K562 (cell line): Measurements from ENCODE around the gene FGGY. TPM values are rescaled to one million over a fixed set of nuclear protein-coding genes. Genes with fewer than 3 reads are reported as not detected.

ENCODE experiments used
- ATAC-seq: fragments of 200-7000 bp; cut with Tn5 transposase; 3 replicates; pipeline ENCODE4 v1.9.1; 2020; ENCODE audit warnings: moderate library complexity
- BruUV-seq: library from RNA; stranded (reverse); fragments of 400-500 nt; replicated peaks from 2 replicates; lab custom pipeline; 2021; lab: Mats Ljungman, UMichigan
- CTCF ChIA-PET: fragments of 300-600 bp; formaldehyde crosslinking; extraction: SDS; loops from one replicate; lab custom pipeline; 2021; ENCODE audit warnings: low intra/inter-chr PET ratio; lab: Yijun Ruan, JAX
- POLR2A ChIA-PET: fragments of 300-600, 350-650 bp; sonication (Branson Sonifier 250); formaldehyde crosslinking; extraction: SDS; loops from one replicate; lab custom pipeline; 2021; ENCODE audit warnings: antibody characterized with exemption, inconsistent platforms; lab: Yijun Ruan, JAX
- DNase-seq, 4 experiments: peaks; one replicate each; pipeline versions ENCODE4 v3.0.0 to v3.0.0-alpha.2; 2011 to 2018; ENCODE audit warnings: low spot score in 3 of 4, mixed read lengths in 3 of 4; ENCODE audit errors: extremely low read depth in 1 of 4
- FAIRE-seq: peaks from 2 replicates; lab custom pipeline; 2011; peaks lifted over from hg19 to GRCh38; lab: Jason Lieb, UNC
- H2AFZ ChIP-seq: 2 replicates; pipeline ENCODE4 v1.6.0; 2011; ENCODE audit warnings: low read depth, low read length, control low read depth, inconsistent platforms
- H3K27ac ChIP-seq: fragments of 200-600 bp; 3 replicates; pipeline ENCODE4 v1.8.0; 2011; ENCODE audit warnings: low read depth, mild to moderate bottlenecking, control low read depth, inconsistent platforms, low read length, moderate library complexity, mixed read lengths; ENCODE audit errors: extremely low read depth
- H3K27me3 ChIP-seq, 2 experiments: fragments of 300-600 bp in 1 of 2; 2 replicates in 1 of 2; 3 replicates in 1 of 2; pipeline versions ENCODE4 v1.6.0 to v1.8.0; 2011; ENCODE audit warnings: inconsistent platforms in 2 of 2, low read length in 2 of 2, mild to moderate bottlenecking in 1 of 2, mixed read lengths in 1 of 2, moderate library complexity in 1 of 2; ENCODE audit not compliant: control insufficient read depth in 2 of 2, insufficient read depth in 2 of 2
- H3K36me3 ChIP-seq: fragments of 300-600 bp; 3 replicates; pipeline ENCODE4 v1.8.0; 2011; ENCODE audit warnings: mild to moderate bottlenecking, low read length, inconsistent platforms; ENCODE audit not compliant: control insufficient read depth, insufficient read depth
- H3K4me1 ChIP-seq, 2 experiments: fragments of 200-600 bp in 1 of 2; replicated peaks in 1 of 2; 2 replicates in 1 of 2; 3 replicates in 1 of 2; pipeline versions ENCODE4 v1.5.1 to v1.8.0; 2011; ENCODE audit warnings: inconsistent platforms in 2 of 2, low read length in 2 of 2, mild to moderate bottlenecking in 1 of 2, mixed read lengths in 1 of 2, moderate library complexity in 1 of 2; ENCODE audit not compliant: control insufficient read depth in 2 of 2, insufficient read depth in 2 of 2
- H3K4me2 ChIP-seq: 2 replicates; pipeline ENCODE4 v1.6.1; 2011; ENCODE audit warnings: low read length, control low read depth, inconsistent platforms, mixed read lengths; ENCODE audit not compliant: insufficient read depth
- H3K4me3 ChIP-seq: fragments of 200-600 bp; sonication (generic), shearing (Covaris generic); 2 replicates; pipeline ENCODE4 v1.5.1; 2016; ENCODE audit warnings: control low read depth, inconsistent platforms
- H3K79me2 ChIP-seq: fragments of 200-600 bp; 3 replicates; pipeline ENCODE4 v1.8.0; 2011; ENCODE audit warnings: low read length, inconsistent platforms; ENCODE audit not compliant: control insufficient read depth, insufficient read depth
- H3K9ac ChIP-seq, 2 experiments: 2 replicates each; pipeline versions ENCODE4 v1.6.0 to v1.6.1; 2011; ENCODE audit warnings: low read depth in 2 of 2, low read length in 2 of 2, control low read depth in 1 of 2, inconsistent platforms in 1 of 2, mild to moderate bottlenecking in 1 of 2, mixed read lengths in 1 of 2; ENCODE audit not compliant: insufficient read depth in 1 of 2
- H3K9me1 ChIP-seq: one replicate; pipeline ENCODE4 v1.6.0; 2011; ENCODE audit warnings: inconsistent platforms, mild to moderate bottlenecking, low read length, moderate library complexity; ENCODE audit not compliant: control insufficient read depth, insufficient read depth
- H3K9me3 ChIP-seq: replicated peaks from 2 replicates; pipeline ENCODE4 v1.5.1; 2011; ENCODE audit warnings: low read depth, low read length, inconsistent platforms; ENCODE audit not compliant: control insufficient read depth, insufficient read depth
- H4K20me1 ChIP-seq: replicated peaks from 2 replicates; pipeline ENCODE4 v1.6.1; 2011; ENCODE audit warnings: low read length, inconsistent platforms, mixed read lengths; ENCODE audit not compliant: control insufficient read depth, insufficient read depth
- BDP1 ChIP-seq: IDR thresholded peaks from 3 replicates; pipeline ENCODE4 v1.6.1; 2011; ENCODE audit not compliant: insufficient read length, insufficient read depth
- CBFA2T3 ChIP-seq: fragments of 450-650 bp; IDR thresholded peaks from 2 replicates; pipeline ENCODE4 v1.6.1; 2017
- CEBPB ChIP-seq: fragments of 450-650 bp; IDR thresholded peaks from 2 replicates; pipeline ENCODE4 v1.6.1; 2016; ENCODE audit warnings: missing genetic modification characterization, missing compliant biosample characterization
- ERF ChIP-seq: fragments of 450-650 bp; formaldehyde crosslinking; IDR thresholded peaks from 2 replicates; pipeline ENCODE4 v1.4.0; 2020; ENCODE audit warnings: mild to moderate bottlenecking, mixed read lengths
- MYNN ChIP-seq, 2 experiments: sonication (generic); formaldehyde crosslinking in 1 of 2; IDR thresholded peaks; 2 replicates each; pipeline versions ENCODE4 v1.5.0 to v1.6.1; 2016 to 2020; ENCODE audit warnings: antibody characterized with exemption in 1 of 2, missing genetic modification reagents in 1 of 2
- SMAD4 ChIP-seq: fragments of 250-450 bp; sonication (Bioruptor Pico); conservative IDR thresholded peaks from 2 replicates; pipeline ENCODE4 v1.8.0; 2021; ENCODE audit warnings: inconsistent platforms, mild to moderate bottlenecking, moderate library complexity
- SMC3 ChIP-seq: conservative IDR thresholded peaks from 2 replicates; pipeline ENCODE4 v1.6.1; 2011; ENCODE audit warnings: low read depth, low read length, improper control_type of control experiment; ENCODE audit not compliant: insufficient read depth
- TRIM24 ChIP-seq, 2 experiments: fragments of 450-650 bp; IDR thresholded peaks; 2 replicates each; pipeline ENCODE4 v1.6.1; 2016
- ZNF140 ChIP-seq: fragments of 250-450 bp; sonication (Bioruptor Pico); IDR thresholded peaks from 2 replicates; pipeline ENCODE4 v1.8.0; 2021; ENCODE audit warnings: moderate library complexity, mild to moderate bottlenecking, inconsistent platforms
- ZNF217 ChIP-seq: sonication (generic); formaldehyde crosslinking; IDR thresholded peaks from 2 replicates; pipeline ENCODE4 v1.8.0; 2022; ENCODE audit warnings: mild to moderate bottlenecking, missing genetic modification reagents
- ZNF551 ChIP-seq: fragments of 250-450 bp; sonication (Bioruptor Pico); IDR thresholded peaks from 2 replicates; pipeline ENCODE4 v1.5.0; 2021; ENCODE audit warnings: mild to moderate bottlenecking, moderate library complexity
- ZNF778 ChIP-seq: fragments of 450-650 bp; formaldehyde crosslinking; IDR thresholded peaks from 2 replicates; pipeline ENCODE4 v1.4.0; 2020; ENCODE audit warnings: mild to moderate bottlenecking, moderate library complexity
- WGBS: fragments of 100-300 bp; shearing (Covaris generic); methylation state at CpG from one replicate; pipeline ENCODE4 v1.1.6; 2016; ENCODE audit warnings: low coverage, mixed read lengths; ENCODE audit not compliant: insufficient coverage; ENCODE audit errors: missing lambda C conversion rate; 5-methylcytosine and 5-hydroxymethylcytosine counted together
- in situ Hi-C: fragments of 300-500 bp; cut with MboI; formaldehyde crosslinking; loops from 4 replicates; pipeline ENCODE4 v1.15.0; 2018; ENCODE audit warnings: inconsistent platforms, mixed read lengths
- intact Hi-C: fragments of 100-400 bp; cut with micrococcal nuclease; formaldehyde crosslinking; loops from 2 replicates; pipeline ENCODE4 v1.14.2; 2022
- polyA plus RNA-seq, 8 experiments: library from polyadenylated mRNA; depleted of rRNA in 4 of 8; stranded (reverse) in 5 of 8; unstranded in 3 of 8; fragments of >200 nt; fragmentation: Nextera tagmentation in 2 of 8; fragmentation: Illumina TruSeq in 1 of 8; extraction: Ambion mirVana in 2 of 8; extraction: Trizol in 1 of 8; gene quantifications; 2 replicates each; pipeline versions ENCODE4 v1.2.1 to v1.2.3, GENCODE V29; 2011 to 2014; ENCODE audit warnings: inconsistent platforms in 1 of 8, missing spikeins in 1 of 8
- total RNA-seq, 7 experiments: library from RNA; depleted of rRNA in 6 of 7; stranded (reverse); fragments of >200 nt in 6 of 7; fragmentation: Illumina TruSeq in 2 of 7; extraction: Trizol in 2 of 7; gene quantifications; 2 replicates each; pipeline versions ENCODE4 v1.2.1 to v1.2.3, GENCODE V29; 2011 to 2021; ENCODE audit warnings: low replicate concordance in 1 of 7
- TF ChIP-seq, protein P1 (sequence below), 2 experiments: fragments of 450-650 bp; IDR thresholded peaks; 2 replicates each; pipeline ENCODE4 v1.6.1; 2018; ENCODE audit warnings: mild to moderate bottlenecking in 2 of 2, low read depth in 1 of 2; ENCODE audit not compliant: partially characterized antibody in 2 of 2
- TF ChIP-seq, protein P2 (sequence below): fragments of 250-450 bp; sonication (Bioruptor Pico); IDR thresholded peaks from 2 replicates; pipeline ENCODE4 v1.4.0; 2020

FGGY gene
- total and polyA plus RNA-seq, 9 of the 15 experiments (the other 6 are each of a cell fraction or from before 2014, with no cell fraction given): 9.7 to 19.2 (median 12.6) TPM

DNA sequence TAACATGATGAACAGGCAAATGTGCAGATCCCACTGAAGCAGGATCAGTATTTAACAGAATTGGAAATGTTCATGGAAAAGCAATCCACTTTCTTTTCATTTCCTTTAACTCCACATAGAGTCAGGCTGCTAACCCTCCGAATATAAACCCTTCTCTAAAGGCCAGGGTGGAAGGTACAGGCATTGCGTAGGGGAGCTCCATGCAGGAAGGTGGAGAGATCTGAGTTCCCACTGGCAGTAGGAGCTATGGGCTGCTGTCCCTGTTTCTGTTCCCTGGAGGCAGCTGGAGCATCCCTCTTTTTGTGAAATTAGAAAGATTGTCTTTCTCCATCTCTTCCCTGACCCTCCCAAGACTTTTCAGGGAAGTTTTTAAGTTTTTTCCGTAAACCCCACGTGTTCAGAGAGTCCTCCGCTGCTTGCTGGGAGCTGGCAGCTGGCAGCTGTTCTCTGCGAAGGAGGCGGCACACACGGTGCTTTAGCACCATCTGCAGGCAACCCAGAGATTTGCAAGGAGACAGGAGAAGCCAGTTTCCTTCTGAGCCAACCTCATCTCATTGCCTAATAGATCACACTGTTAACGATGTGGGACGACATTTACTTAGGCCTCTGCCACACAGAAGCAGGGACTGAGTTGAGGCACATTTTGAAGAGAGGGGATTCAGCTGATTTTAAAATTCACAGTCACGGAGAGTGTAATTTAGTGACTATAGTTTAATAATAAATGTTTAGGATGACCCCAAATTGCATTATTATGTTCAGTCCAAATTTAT is 462.4 kb downstream of the FGGY start:
- H3K27me3 ChIP-seq: no peaks in the 10 kb centered on the region; a peak in 1 of 5 replicates
- H3K27ac ChIP-seq: no peak overlapping the region
- no peaks in the 10 kb centered on the region for H3K36me3 ChIP-seq
- no TSS peak for BruUV-seq
- no peaks in the 10 kb centered on the region for H4K20me1 ChIP-seq
- DNase-seq: peak; percentile 72 to 76 (median 75)
- intact Hi-C loops (loop anchor here (1.0 to 5.0 kb wide), 3 partner anchors 60 to 1242 kb away; no protein-coding TSS in a partner anchor), in situ Hi-C loops (loop anchor here (25.0 kb wide), 1 partner anchor 1247 kb away; no protein-coding TSS in a partner anchor)
- H3K9me3 ChIP-seq: no peaks in the 10 kb centered on the region
- FAIRE-seq: peak; percentile 95
- no peak overlapping the region for H2AFZ ChIP-seq
- H3K79me2 ChIP-seq: no peaks in the 10 kb centered on the region
- ChIA-PET CTCF (interaction anchor here (0.7 to 2.0 kb wide), 4 partner anchors 974 to 1243 kb away, joined by 3 to 12 read pairs (median 4); no protein-coding TSS in a partner anchor), POLR2A (interaction anchor here (0.5 to 1.2 kb wide), 4 partner anchors 11 to 188 kb away, joined by 3 to 4 read pairs (median 4); no protein-coding TSS in a partner anchor)
- no peak overlapping the region for H3K4me3 ChIP-seq
- peak; percentile 94 for ATAC-seq
- 0% methylated on average over 11 of the region's 11 CpGs for WGBS
- H3K4me1 ChIP-seq: no peaks in the 10 kb centered on the region
- no peak overlapping the region for H3K9ac ChIP-seq
- H3K9me1 ChIP-seq: no peaks in the 10 kb centered on the region
- no peak overlapping the region for H3K4me2 ChIP-seq
- TF ChIP-seq SMC3 (peak; percentile 86), CBFA2T3 (no peak), ZNF140 (CRISPR knock-in tag) (no peak), BDP1 (no peak), ZNF778 (CRISPR knock-in tag) (no peak), SMAD4 (CRISPR knock-in tag) (0 out of 2 replicates have a peak, but pooled peaks have one; percentile 16), CEBPB (tag) (peak; percentile 54), MYNN (IDR thresholded peaks at IDR 0.05) (no peak), MYNN (CRISPR knock-in tag; IDR thresholded peaks at IDR 0.05) (no peak), ERF (0 out of 2 replicates have a peak, but pooled peaks have one; percentile 44), ZNF551 (CRISPR knock-in tag) (no peak), TRIM24 (IDR thresholded peaks at IDR 0.05) (no peak), ZNF217 (CRISPR knock-in tag) (no peak)
- TF ChIP-seq, protein P1, sequence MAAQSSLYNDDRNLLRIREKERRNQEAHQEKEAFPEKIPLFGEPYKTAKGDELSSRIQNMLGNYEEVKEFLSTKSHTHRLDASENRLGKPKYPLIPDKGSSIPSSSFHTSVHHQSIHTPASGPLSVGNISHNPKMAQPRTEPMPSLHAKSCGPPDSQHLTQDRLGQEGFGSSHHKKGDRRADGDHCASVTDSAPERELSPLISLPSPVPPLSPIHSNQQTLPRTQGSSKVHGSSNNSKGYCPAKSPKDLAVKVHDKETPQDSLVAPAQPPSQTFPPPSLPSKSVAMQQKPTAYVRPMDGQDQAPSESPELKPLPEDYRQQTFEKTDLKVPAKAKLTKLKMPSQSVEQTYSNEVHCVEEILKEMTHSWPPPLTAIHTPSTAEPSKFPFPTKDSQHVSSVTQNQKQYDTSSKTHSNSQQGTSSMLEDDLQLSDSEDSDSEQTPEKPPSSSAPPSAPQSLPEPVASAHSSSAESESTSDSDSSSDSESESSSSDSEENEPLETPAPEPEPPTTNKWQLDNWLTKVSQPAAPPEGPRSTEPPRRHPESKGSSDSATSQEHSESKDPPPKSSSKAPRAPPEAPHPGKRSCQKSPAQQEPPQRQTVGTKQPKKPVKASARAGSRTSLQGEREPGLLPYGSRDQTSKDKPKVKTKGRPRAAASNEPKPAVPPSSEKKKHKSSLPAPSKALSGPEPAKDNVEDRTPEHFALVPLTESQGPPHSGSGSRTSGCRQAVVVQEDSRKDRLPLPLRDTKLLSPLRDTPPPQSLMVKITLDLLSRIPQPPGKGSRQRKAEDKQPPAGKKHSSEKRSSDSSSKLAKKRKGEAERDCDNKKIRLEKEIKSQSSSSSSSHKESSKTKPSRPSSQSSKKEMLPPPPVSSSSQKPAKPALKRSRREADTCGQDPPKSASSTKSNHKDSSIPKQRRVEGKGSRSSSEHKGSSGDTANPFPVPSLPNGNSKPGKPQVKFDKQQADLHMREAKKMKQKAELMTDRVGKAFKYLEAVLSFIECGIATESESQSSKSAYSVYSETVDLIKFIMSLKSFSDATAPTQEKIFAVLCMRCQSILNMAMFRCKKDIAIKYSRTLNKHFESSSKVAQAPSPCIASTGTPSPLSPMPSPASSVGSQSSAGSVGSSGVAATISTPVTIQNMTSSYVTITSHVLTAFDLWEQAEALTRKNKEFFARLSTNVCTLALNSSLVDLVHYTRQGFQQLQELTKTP (IDR thresholded peaks at IDR 0.05; ENCODE audit: low read depth in 1 of 2, partially characterized antibody in 2 of 2): no peak
- TF ChIP-seq, protein P2, sequence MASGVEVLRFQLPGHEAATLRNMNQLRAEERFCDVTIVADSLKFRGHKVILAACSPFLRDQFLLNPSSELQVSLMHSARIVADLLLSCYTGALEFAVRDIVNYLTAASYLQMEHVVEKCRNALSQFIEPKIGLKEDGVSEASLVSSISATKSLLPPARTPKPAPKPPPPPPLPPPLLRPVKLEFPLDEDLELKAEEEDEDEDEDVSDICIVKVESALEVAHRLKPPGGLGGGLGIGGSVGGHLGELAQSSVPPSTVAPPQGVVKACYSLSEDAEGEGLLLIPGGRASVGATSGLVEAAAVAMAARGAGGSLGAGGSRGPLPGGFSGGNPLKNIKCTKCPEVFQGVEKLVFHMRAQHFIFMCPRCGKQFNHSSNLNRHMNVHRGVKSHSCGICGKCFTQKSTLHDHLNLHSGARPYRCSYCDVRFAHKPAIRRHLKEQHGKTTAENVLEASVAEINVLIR (CRISPR knock-in tag): no peak
